D721Med (cell line): ENCODE results near the gene SDC1.

Experiments
- DNase-seq: peaks from one replicate; pipeline ENCODE4 v3.0.0; 2011; ENCODE audit warnings: low spot score; ENCODE audit not compliant: insufficient read length
- FAIRE-seq: peaks from 2 replicates; lab custom pipeline; 2011; peaks lifted over from hg19 to GRCh38; lab: Jason Lieb, UNC
- CTCF ChIP-seq: IDR thresholded peaks from 2 replicates; pipeline ENCODE4 v1.5.1; 2012; ENCODE audit warnings: mild to moderate bottlenecking, control low read depth; ENCODE audit not compliant: insufficient read depth; ENCODE audit errors: missing control alignments

The SDC1 gene

DNA sequence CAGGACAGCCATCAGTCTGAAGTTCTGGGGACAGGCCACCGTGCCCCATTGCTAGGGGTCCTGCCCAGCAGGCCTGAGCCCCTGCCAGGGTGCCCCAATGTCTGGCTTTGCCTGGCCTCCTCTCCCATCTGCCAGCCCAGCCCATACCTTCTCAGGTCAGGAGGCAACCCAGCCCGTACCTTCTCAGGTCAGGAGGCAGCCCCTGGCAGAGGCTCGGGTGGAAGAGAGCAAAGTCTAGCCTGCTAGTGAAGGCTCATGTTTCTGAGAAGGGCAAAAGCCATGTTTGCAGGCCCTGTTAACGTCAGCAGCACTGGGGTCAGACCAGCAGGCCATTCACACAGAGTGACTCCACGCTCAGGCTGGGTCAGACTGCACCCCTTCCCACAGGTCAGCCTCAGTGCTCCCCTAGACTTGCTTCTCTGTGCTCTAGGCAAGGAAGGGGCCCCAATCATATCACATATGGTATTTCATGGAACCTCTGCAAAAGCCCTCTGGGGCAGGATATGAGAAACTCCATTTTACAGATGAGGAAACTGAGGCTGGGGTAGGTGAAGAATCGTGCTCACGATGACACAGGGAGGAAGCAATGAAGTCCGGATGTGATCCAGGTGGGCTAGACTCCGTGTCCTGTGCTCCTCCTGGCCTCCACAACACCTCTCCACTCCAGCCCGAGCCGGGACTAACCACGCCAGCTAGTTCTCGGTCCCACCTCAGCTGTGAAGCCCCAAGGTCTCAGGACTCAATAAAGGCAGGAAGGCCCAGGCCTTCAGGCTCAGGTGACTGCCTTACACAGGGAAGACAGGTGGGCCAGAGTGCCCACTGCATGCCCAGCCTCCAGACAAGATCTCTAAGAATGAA lies 9.5 kb downstream of the SDC1 start:
- DNase-seq, result no peak
- TF ChIP-seq CTCF, result no peak
- FAIRE-seq, result no peak

- TF ChIP-seq CTCF, result no peak
- FAIRE-seq, result no peak
- DNase-seq, result no peak
Observed at GRCh38 chr2:20214566-20215182, 10.3 kb downstream of the SDC1 start.

DNA sequence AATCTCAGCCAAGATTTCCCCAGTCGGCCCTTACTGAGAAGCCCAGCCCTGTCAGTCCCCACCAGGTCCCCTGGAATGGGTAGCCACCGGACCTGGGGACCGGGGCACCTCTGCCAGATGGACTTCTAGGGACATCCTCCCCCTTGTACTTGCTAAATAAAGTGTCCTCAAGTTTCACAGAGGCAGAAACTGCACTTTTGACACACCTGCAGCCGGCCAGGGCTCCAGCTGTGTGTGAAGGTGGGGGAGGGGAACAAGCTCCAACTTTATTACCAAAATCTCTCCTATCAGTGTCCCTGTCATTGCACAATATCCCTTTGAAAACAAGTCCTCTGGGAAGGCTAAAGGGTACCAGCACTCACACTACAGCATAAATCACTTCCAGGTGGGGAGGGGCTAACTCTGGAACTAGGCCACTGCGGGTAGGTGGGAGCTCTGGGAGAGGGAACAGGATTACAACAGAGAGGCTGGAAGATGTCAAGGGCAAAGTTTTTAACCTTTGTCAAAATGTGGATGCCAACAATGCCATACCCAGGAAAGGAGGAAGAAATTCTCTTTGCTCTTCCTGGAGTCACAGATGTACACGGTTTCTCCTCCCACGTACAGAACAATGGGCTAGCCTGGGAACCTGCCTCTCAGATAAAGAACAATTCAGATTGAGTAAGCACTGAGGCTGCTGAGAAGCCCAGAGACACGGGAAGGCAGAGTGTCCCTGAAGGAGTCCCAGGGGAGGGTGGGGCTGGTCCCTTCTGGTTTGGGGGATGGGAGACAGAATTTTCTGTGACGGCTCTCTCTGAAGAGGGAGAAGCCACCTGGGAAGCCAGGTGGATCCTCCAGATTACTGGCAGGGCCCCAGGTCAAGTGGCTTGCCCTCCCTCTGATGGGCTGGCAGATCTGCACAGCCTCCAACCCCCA lies 11.0 kb downstream of the SDC1 start:
- FAIRE-seq (no peak), DNase-seq (no peak)
- no peak for TF ChIP-seq CTCF

GRCh38 chr2:20212871-20213503 lies 11.9 kb downstream of the SDC1 start:
- DNase-seq (no peak), FAIRE-seq (no peak)
- TF ChIP-seq CTCF, result no peak

GRCh38 chr2:20212459-20212870 lies 12.5 kb downstream of the SDC1 start:
- DNase-seq, result no peak
- no peak for FAIRE-seq
- no peak for TF ChIP-seq CTCF

GRCh38 chr2:20211860-20212458 lies 13.0 kb downstream of the SDC1 start:
- no peak for TF ChIP-seq CTCF
- no peak for FAIRE-seq
- DNase-seq, result no peak
